OCI-LY7 (cell line): ENCODE data around the gene PHB1. TPM values are rescaled to one million over a fixed set of nuclear protein-coding genes. Genes with fewer than 3 reads are reported as not detected.

ENCODE experiments used
- BruUV-seq: library from RNA; stranded (reverse); fragments of 400-500 nt; replicated peaks from 2 replicates; lab custom pipeline; 2021; lab: Mats Ljungman, UMichigan
- CTCF ChIA-PET: fragments of 300-600 bp; sonication (Branson Sonifier 250); formaldehyde crosslinking; loops from one replicate; lab custom pipeline; 2022; ENCODE audit warnings: antibody characterized with exemption; ENCODE audit not compliant: unreplicated experiment; lab: Charles Lee
- POLR2A ChIA-PET: fragments of 300-600 bp; sonication (Branson Sonifier 250); formaldehyde crosslinking; loops from one replicate; lab custom pipeline; 2022; ENCODE audit warnings: antibody characterized with exemption; lab: Charles Lee
- DNase-seq: peaks from one replicate; pipeline ENCODE4 v3.0.0-alpha.2; 2015; ENCODE audit warnings: low spot score
- H2AFZ ChIP-seq: fragments of 200-600 bp; sonication (generic), shearing (Covaris generic); 2 replicates; pipeline ENCODE4 v1.6.1; 2014; ENCODE audit warnings: mild to moderate bottlenecking, antibody characterized with exemption, low read length, moderate library complexity
- H3K27ac ChIP-seq: fragments of 200-600 bp; sonication (generic); 2 replicates; pipeline ENCODE4 v1.5.1; 2014; ENCODE audit warnings: mixed run types, low read depth, mild to moderate bottlenecking, moderate library complexity, low read length, inconsistent platforms; ENCODE audit not compliant: poor library complexity, severe bottlenecking
- H3K36me3 ChIP-seq: fragments of 200-600 bp; sonication (generic); 2 replicates; pipeline ENCODE4 v1.6.1; 2014; ENCODE audit warnings: mild to moderate bottlenecking, antibody characterized with exemption, low read length, moderate library complexity, mixed read lengths; ENCODE audit not compliant: insufficient read depth
- H3K4me1 ChIP-seq: fragments of 200-600 bp; sonication (generic); 2 replicates; pipeline ENCODE4 v1.5.1; 2014; ENCODE audit warnings: mild to moderate bottlenecking, low read length; ENCODE audit not compliant: insufficient read depth, poor library complexity, severe bottlenecking
- H3K4me2 ChIP-seq: fragments of 200-600 bp; sonication (generic); 2 replicates; pipeline ENCODE4 v1.6.1; 2014; ENCODE audit warnings: mild to moderate bottlenecking, low read length
- H3K4me3 ChIP-seq: fragments of 200-600 bp; sonication (generic); 2 replicates; pipeline ENCODE4 v1.5.1; 2014; ENCODE audit warnings: mild to moderate bottlenecking, low read depth, low read length; ENCODE audit not compliant: poor library complexity, severe bottlenecking
- H3K79me2 ChIP-seq: fragments of 200-600 bp; sonication (generic); 2 replicates; pipeline ENCODE4 v1.6.1; 2016; ENCODE audit warnings: low read depth, mild to moderate bottlenecking, low read length, moderate library complexity, mixed read lengths; ENCODE audit not compliant: insufficient read depth
- H3K9me2 ChIP-seq: fragments of 200-600 bp; sonication (generic); 2 replicates; pipeline ENCODE4 v1.6.1; 2016; ENCODE audit warnings: mild to moderate bottlenecking, low read length, mixed read lengths; ENCODE audit not compliant: insufficient read depth
- H3K9me3 ChIP-seq: fragments of 200-600 bp; sonication (generic); 2 replicates; pipeline ENCODE4 v1.6.1; 2014; ENCODE audit warnings: mild to moderate bottlenecking, mixed run types, low read length, mixed read lengths
- H4K20me1 ChIP-seq: fragments of 200-600 bp; sonication (generic); 2 replicates; pipeline ENCODE4 v1.6.1; 2014; ENCODE audit warnings: mild to moderate bottlenecking, antibody characterized with exemption, low read length, moderate library complexity, mixed read lengths; ENCODE audit not compliant: insufficient read depth
- CTCF ChIP-seq: fragments of 200-600 bp; sonication (generic); conservative IDR thresholded peaks from 2 replicates; pipeline ENCODE4 v1.5.1; 2014; ENCODE audit warnings: mild to moderate bottlenecking, antibody characterized with exemption, low read length, moderate library complexity, mixed read lengths
- EZH2phosphoT487 ChIP-seq: fragments of 200-600 bp; sonication (generic); IDR thresholded peaks from 2 replicates; pipeline ENCODE4 v1.6.1; 2018; ENCODE audit warnings: low read depth, borderline replicate concordance, mild to moderate bottlenecking, mixed run types, antibody characterized with exemption, low read length, moderate library complexity, mixed read lengths
- intact Hi-C: fragments of 100-400 bp; cut with micrococcal nuclease; formaldehyde crosslinking; loops from one replicate; pipeline ENCODE4 v1.10.0; 2022; ENCODE audit not compliant: unreplicated experiment
- total RNA-seq, 2 experiments: library from RNA; depleted of rRNA in 1 of 2; stranded (reverse); fragments of >200 nt in 1 of 2; shearing (Covaris generic) in 1 of 2; gene quantifications; 2 replicates each; pipeline ENCODE4 v1.2.3, GENCODE V29; 2014 to 2022

PHB1 gene
- total RNA-seq, 2 experiments from 2014 or later = 137 to 217 TPM

GRCh38 chr17:49401971-49402611 lies 12.6 kb downstream of the PHB1 start:
- Histone ChIP-seq H3K9me2 (no peaks in the 10 kb centered on the region), H3K4me3 (no peak overlapping the region), H3K9me3 (no peaks in the 10 kb centered on the region), H3K4me1 (peaks cover 11% of the 10 kb centered on the region), H3K27ac (no peak overlapping the region), H3K4me2 (no peak overlapping the region), H2AFZ (no peak overlapping the region), H3K79me2 (no peaks in the 10 kb centered on the region), H3K36me3 (peaks cover 50% of the 10 kb centered on the region), H4K20me1 (no peaks in the 10 kb centered on the region)
- no TSS peak for BruUV-seq
- ChIA-PET CTCF (no interaction called here), POLR2A (no interaction called here)
- intact Hi-C loops = no loop called here
- no peak for TF ChIP-seq CTCF
- no peak for TF ChIP-seq EZH2phosphoT487
- DNase-seq = no peak

GRCh38 chr17:49399995-49400394 lies 14.7 kb downstream of the PHB1 start:
- Histone ChIP-seq H3K36me3 (peaks cover 29% of the 10 kb centered on the region), H4K20me1 (no peaks in the 10 kb centered on the region), H3K27ac (no peak overlapping the region), H3K4me1 (peaks cover 11% of the 10 kb centered on the region), H3K9me3 (no peaks in the 10 kb centered on the region), H3K9me2 (no peaks in the 10 kb centered on the region), H2AFZ (no peak overlapping the region), H3K79me2 (no peaks in the 10 kb centered on the region), H3K4me3 (no peak overlapping the region), H3K4me2 (no peak overlapping the region)
- BruUV-seq = no TSS peak
- no peak for DNase-seq
- ChIA-PET POLR2A (interaction anchor here (0.5 to 1.1 kb wide), 4 partner anchors 14 to 83 kb away, joined by 3 read pairs; partner anchors contain the start of gene PHB1), CTCF (interaction anchor here (1.7 kb wide), 1 partner anchor 38 kb away, joined by 3 read pairs; no protein-coding TSS in a partner anchor)
- TF ChIP-seq CTCF (no peak), EZH2phosphoT487 (no peak)
- intact Hi-C loops = no loop called here

GRCh38 chr17:49397586-49397985 lies 17.1 kb downstream of the PHB1 start:
- Histone ChIP-seq H3K79me2 (no peaks in the 10 kb centered on the region), H3K9me3 (no peaks in the 10 kb centered on the region), H3K4me1 (peaks cover 13% of the 10 kb centered on the region), H3K4me2 (no peak overlapping the region), H3K36me3 (peaks cover 5% of the 10 kb centered on the region; the same call in 1 of the 2 replicates), H3K4me3 (no peak overlapping the region), H3K27ac (no peak overlapping the region), H3K9me2 (no peaks in the 10 kb centered on the region), H4K20me1 (no peaks in the 10 kb centered on the region), H2AFZ (no peak overlapping the region)
- DNase-seq = no peak
- BruUV-seq = no TSS peak
- TF ChIP-seq EZH2phosphoT487 = no peak
- no peak for TF ChIP-seq CTCF
- intact Hi-C loops = no loop called here
- ChIA-PET CTCF (interaction anchor here (0.6 kb wide), 1 partner anchor 143 kb away, joined by 3 read pairs; no protein-coding TSS in a partner anchor), POLR2A (interaction anchor here (0.5 to 1.3 kb wide), 3 partner anchors 10 to 200 kb away, joined by 3 to 8 read pairs (median 6); no protein-coding TSS in a partner anchor)
